Prostate gland (tissue), 2 donors: ENCODE results near the gene PAQR5.

ENCODE experiments used
- CTCF ChIP-seq, 4 experiments: fragments of 200-600 bp in 2 of 4; fragments of 450-650 bp in 2 of 4; sonication (generic) in 2 of 4; IDR thresholded peaks; 1 replicate in 3 of 4; 2 replicates in 1 of 4; pipeline ENCODE4 v1.5.1; 2016 to 2019; ENCODE audit warnings: antibody characterized with exemption in 4 of 4, mild to moderate bottlenecking in 2 of 4, moderate library complexity in 2 of 4
- POLR2AphosphoS5 ChIP-seq: sonication (generic); formaldehyde crosslinking; IDR thresholded peaks from one replicate; pipeline ENCODE4 v1.6.1; 2017; ENCODE audit warnings: antibody characterized with exemption

GRCh38 chr15:69389426-69389825, 90.7 kb downstream of the PAQR5 start:
- TF ChIP-seq CTCF (IDR thresholded peaks at IDR 0.05) (no peak), POLR2AphosphoS5 (no peak)
